HepG2 (cell line): ENCODE data around the gene RASA1. TPM values are rescaled to one million over a fixed set of nuclear protein-coding genes. Genes with fewer than 3 reads are reported as not detected.

Source experiments
- ATAC-seq: fragments of 200-7000 bp; cut with Tn5 transposase; 3 replicates; pipeline ENCODE4 v1.9.1; 2020; ENCODE audit warnings: mild to moderate bottlenecking, moderate library complexity
- BruUV-seq: library from RNA; stranded (reverse); fragments of 400-500 nt; replicated peaks from 2 replicates; lab custom pipeline; 2021; lab: Mats Ljungman, UMichigan
- CTCF ChIA-PET: fragments of 300-600 bp; formaldehyde crosslinking; extraction: SDS; loops from one replicate; lab custom pipeline; 2021; ENCODE audit warnings: low total read pairs, inconsistent platforms, low intra/inter-chr PET ratio; lab: Yijun Ruan, JAX
- POLR2A ChIA-PET: fragments of 350-600 bp; sonication (Branson Sonifier 250); formaldehyde crosslinking; loops from one replicate; lab custom pipeline; 2020; ENCODE audit warnings: antibody characterized with exemption, inconsistent platforms; lab: Yijun Ruan, JAX
- DNase-seq: peaks from one replicate; pipeline ENCODE4 v3.0.0-alpha.2; 2015; ENCODE audit warnings: low spot score
- FAIRE-seq: peaks from 3 replicates; lab custom pipeline; 2011; peaks lifted over from hg19 to GRCh38; lab: Jason Lieb, UNC
- H2AFZ ChIP-seq: one replicate; pipeline ENCODE4 v1.6.1; 2011; ENCODE audit warnings: low read length, inconsistent platforms
- H3K27ac ChIP-seq: fragments of 300-600 bp; 3 replicates; pipeline ENCODE4 v1.8.0; 2011; ENCODE audit warnings: mixed run types, mild to moderate bottlenecking, mixed read lengths, low read length, inconsistent platforms; ENCODE audit not compliant: insufficient read depth; ENCODE audit errors: extremely low read length
- H3K27me3 ChIP-seq, 2 experiments: fragments of 200-600 bp in 1 of 2; 2 replicates in 1 of 2; 3 replicates in 1 of 2; pipeline versions ENCODE4 v1.6.0 to v1.8.0; 2011; ENCODE audit warnings: low read length in 2 of 2, mild to moderate bottlenecking in 2 of 2, moderate library complexity in 2 of 2, inconsistent platforms in 1 of 2; ENCODE audit not compliant: insufficient read depth in 2 of 2, control insufficient read depth in 1 of 2
- H3K36me3 ChIP-seq, 2 experiments: fragments of 200-600 bp in 1 of 2; replicated peaks in 1 of 2; 2 replicates in 1 of 2; 3 replicates in 1 of 2; pipeline versions ENCODE4 v1.5.1 to v1.8.0; 2011; ENCODE audit warnings: low read length in 2 of 2, inconsistent platforms in 1 of 2; ENCODE audit not compliant: insufficient read depth in 2 of 2, control insufficient read depth in 1 of 2
- H3K4me1 ChIP-seq: 2 replicates; pipeline ENCODE4 v1.5.1; 2012; ENCODE audit warnings: low read length, inconsistent platforms; ENCODE audit not compliant: insufficient read depth
- H3K4me2 ChIP-seq: 2 replicates; pipeline ENCODE4 v1.6.0; 2011; ENCODE audit warnings: low read depth, low read length, inconsistent platforms
- H3K4me3 ChIP-seq, 3 experiments: fragments of 200-600 bp in 1 of 3; sonication (generic), shearing (Covaris generic) in 1 of 3; replicated peaks in 1 of 3; 2 replicates each; pipeline ENCODE4 v1.5.1; 2011 to 2016; ENCODE audit warnings: low read length in 3 of 3, inconsistent platforms in 2 of 3, low read depth in 2 of 3, mild to moderate bottlenecking in 2 of 3, control low read depth in 1 of 3, mixed read lengths in 1 of 3; ENCODE audit not compliant: insufficient read depth in 1 of 3
- H3K79me2 ChIP-seq: one replicate; pipeline ENCODE4 v1.6.1; 2011; ENCODE audit warnings: low read length, inconsistent platforms; ENCODE audit not compliant: insufficient read depth
- H3K9ac ChIP-seq: 2 replicates; pipeline ENCODE4 v1.6.0; 2011; ENCODE audit warnings: mild to moderate bottlenecking, low read depth, low read length, inconsistent platforms; ENCODE audit not compliant: insufficient read depth
- H3K9me3 ChIP-seq: 2 replicates; pipeline ENCODE4 v1.5.1; 2012; ENCODE audit warnings: mild to moderate bottlenecking, low read length
- H4K20me1 ChIP-seq: 2 replicates; pipeline ENCODE4 v1.6.0; 2011; ENCODE audit warnings: inconsistent platforms, mild to moderate bottlenecking, low read length, moderate library complexity; ENCODE audit not compliant: insufficient read depth
- AGO1 ChIP-seq: fragments of 200-400 bp; formaldehyde crosslinking; IDR thresholded peaks from 2 replicates; pipeline ENCODE4 v1.6.1; 2017; ENCODE audit warnings: mild to moderate bottlenecking, low read depth, low read length, moderate library complexity; ENCODE audit not compliant: poor library complexity, severe bottlenecking
- CEBPB ChIP-seq: IDR thresholded peaks from 2 replicates; pipeline ENCODE4 v1.6.1; 2011; ENCODE audit warnings: low read depth, low read length, improper control_type of control experiment, borderline replicate concordance
- ISL2 ChIP-seq: sonication (generic); formaldehyde crosslinking; IDR thresholded peaks from 2 replicates; pipeline ENCODE4 v1.5.0; 2020; ENCODE audit warnings: missing genetic modification reagents
- NFYC ChIP-seq: IDR thresholded peaks from 2 replicates; pipeline ENCODE4 v1.6.1; 2016; ENCODE audit warnings: missing genetic modification reagents, missing compliant biosample characterization
- PCBP1 ChIP-seq: fragments of 200-400 bp; formaldehyde crosslinking; IDR thresholded peaks from 2 replicates; pipeline ENCODE4 v1.6.1; 2017; ENCODE audit warnings: mild to moderate bottlenecking, low read depth, low read length, borderline replicate concordance
- RFX1 ChIP-seq: fragments of 450-650 bp; IDR thresholded peaks from 2 replicates; pipeline ENCODE4 v1.6.1; 2017
- ZBTB49 ChIP-seq: sonication (generic); formaldehyde crosslinking; IDR thresholded peaks from 2 replicates; pipeline ENCODE4 v1.4.0; 2020; ENCODE audit warnings: missing genetic modification reagents, borderline replicate concordance
- ZFX ChIP-seq: sonication (generic); formaldehyde crosslinking; IDR thresholded peaks from 2 replicates; pipeline ENCODE4 v1.4.0; 2020; ENCODE audit warnings: mild to moderate bottlenecking, low read depth, missing genetic modification reagents, moderate library complexity
- ZNF124 ChIP-seq: sonication (generic); formaldehyde crosslinking; IDR thresholded peaks from 2 replicates; pipeline ENCODE4 v1.4.0; 2020; ENCODE audit warnings: missing genetic modification reagents
- ZNF143 ChIP-seq: sonication (generic); formaldehyde crosslinking; IDR thresholded peaks from 2 replicates; pipeline ENCODE4 v1.4.0; 2020; ENCODE audit warnings: missing genetic modification reagents
- ZNF343 ChIP-seq: sonication (generic); formaldehyde crosslinking; IDR thresholded peaks from 2 replicates; pipeline ENCODE4 v1.4.0; 2020; ENCODE audit warnings: mild to moderate bottlenecking, missing genetic modification reagents
- ZNF678 ChIP-seq: sonication (generic); formaldehyde crosslinking; IDR thresholded peaks from 2 replicates; pipeline ENCODE4 v1.4.0; 2020; ENCODE audit warnings: mild to moderate bottlenecking, missing genetic modification reagents
- ZSCAN29 ChIP-seq: sonication (generic); formaldehyde crosslinking; conservative IDR thresholded peaks from 2 replicates; pipeline ENCODE4 v1.4.0; 2020; ENCODE audit warnings: mild to moderate bottlenecking, missing genetic modification reagents
- ZSCAN30 ChIP-seq: sonication (generic); formaldehyde crosslinking; IDR thresholded peaks from 2 replicates; pipeline ENCODE4 v1.5.0; 2020; ENCODE audit warnings: mild to moderate bottlenecking, missing genetic modification reagents
- WGBS: methylation state at CpG from one replicate; pipeline ENCODE4 v1.1.6; 2017; ENCODE audit warnings: low lambda C conversion rate; 5-methylcytosine and 5-hydroxymethylcytosine counted together
- in situ Hi-C: cut with HindIII; loops from 2 replicates; pipeline ENCODE4 v1.10.0; 2017; ENCODE audit warnings: low pct_unique_long_range_greater_than_20kb; ENCODE audit not compliant: extremely low pct_ligation_motif_present
- intact Hi-C: fragments of 100-400 bp; cut with micrococcal nuclease; formaldehyde crosslinking; loops from one replicate; pipeline ENCODE4 v1.10.0; 2022; ENCODE audit not compliant: unreplicated experiment
- polyA plus RNA-seq, 8 experiments: library from polyadenylated mRNA; depleted of rRNA in 3 of 8; stranded (reverse) in 7 of 8; unstranded in 1 of 8; fragments of >200 nt; fragmentation: Illumina TruSeq in 4 of 8; extraction: Trizol in 4 of 8; gene quantifications; 2 replicates each; pipeline versions ENCODE4 v1.2.1 to v1.2.3, GENCODE V29; 2011 to 2016; ENCODE audit warnings: low read depth in 4 of 8, missing spikeins in 1 of 8, mixed read lengths in 1 of 8; ENCODE audit not compliant: insufficient read depth in 1 of 8
- total RNA-seq, 5 experiments: library from RNA; depleted of rRNA; stranded (reverse); fragments of >200 nt; fragmentation: Illumina TruSeq; extraction: Trizol; gene quantifications; 2 replicates each; pipeline ENCODE4 v1.2.3, GENCODE V29; 2016; ENCODE audit warnings: low read depth in 1 of 5
- TF ChIP-seq, protein P1 (sequence below): sonication (generic); formaldehyde crosslinking; IDR thresholded peaks from 2 replicates; pipeline ENCODE4 v1.4.0; 2020; ENCODE audit warnings: missing genetic modification reagents, mild to moderate bottlenecking, borderline replicate concordance

RASA1 gene
- total and polyA plus RNA-seq, 2 of the 13 experiments (the other 11 are each of a cell fraction or from before 2014, with no cell fraction given): 19.5 to 20.5 TPM

DNA sequence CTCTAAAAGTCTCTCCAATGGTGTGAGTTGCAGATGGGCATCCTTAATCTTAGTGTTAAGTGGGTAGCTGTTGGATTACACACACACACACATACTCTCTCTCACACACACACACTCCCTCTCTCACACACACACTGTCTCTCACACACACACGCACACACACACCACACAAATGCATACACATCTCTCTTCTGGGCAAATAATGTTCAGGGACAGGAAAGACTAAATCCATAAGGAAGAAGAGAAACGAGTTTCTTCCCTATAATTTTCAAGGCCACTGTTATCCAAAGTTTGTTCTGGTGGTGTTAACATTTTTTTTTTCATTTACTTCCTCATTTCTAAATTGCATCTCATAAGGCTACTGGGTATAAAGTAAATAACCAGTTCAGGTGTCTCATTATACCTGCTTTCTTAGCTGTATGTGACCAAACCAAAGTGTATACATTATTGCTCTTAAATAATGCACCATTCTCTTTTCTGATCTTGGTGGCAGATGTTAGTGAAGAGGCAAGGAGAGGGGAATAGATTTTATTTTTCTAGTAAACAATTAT lies 167.5 kb downstream of the RASA1 start (continued):
- TF ChIP-seq ZNF143 (CRISPR knock-in tag): no peak
- no peak for TF ChIP-seq ZSCAN30 (CRISPR knock-in tag)
- no peak for TF ChIP-seq ZNF343 (CRISPR knock-in tag)
- TF ChIP-seq ZFX (CRISPR knock-in tag): no peak
- no peak for TF ChIP-seq NFYC (CRISPR knock-in tag)
- TF ChIP-seq, protein P1, sequence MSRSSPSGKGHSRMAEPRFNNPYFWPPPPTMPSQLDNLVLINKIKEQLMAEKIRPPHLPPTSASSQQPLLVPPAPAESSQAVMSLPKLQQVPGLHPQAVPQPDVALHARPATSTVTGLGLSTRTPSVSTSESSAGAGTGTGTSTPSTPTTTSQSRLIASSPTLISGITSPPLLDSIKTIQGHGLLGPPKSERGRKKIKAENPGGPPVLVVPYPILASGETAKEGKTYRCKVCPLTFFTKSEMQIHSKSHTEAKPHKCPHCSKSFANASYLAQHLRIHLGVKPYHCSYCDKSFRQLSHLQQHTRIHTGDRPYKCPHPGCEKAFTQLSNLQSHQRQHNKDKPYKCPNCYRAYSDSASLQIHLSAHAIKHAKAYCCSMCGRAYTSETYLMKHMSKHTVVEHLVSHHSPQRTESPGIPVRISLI (CRISPR knock-in tag): no peak
- no peak for TF ChIP-seq ZSCAN29 (CRISPR knock-in tag)
- no peak for TF ChIP-seq ZBTB49
- TF ChIP-seq ISL2 (CRISPR knock-in tag): no peak
- TF ChIP-seq PCBP1: no peak
- TF ChIP-seq ZNF124 (CRISPR knock-in tag): no peak

DNA sequence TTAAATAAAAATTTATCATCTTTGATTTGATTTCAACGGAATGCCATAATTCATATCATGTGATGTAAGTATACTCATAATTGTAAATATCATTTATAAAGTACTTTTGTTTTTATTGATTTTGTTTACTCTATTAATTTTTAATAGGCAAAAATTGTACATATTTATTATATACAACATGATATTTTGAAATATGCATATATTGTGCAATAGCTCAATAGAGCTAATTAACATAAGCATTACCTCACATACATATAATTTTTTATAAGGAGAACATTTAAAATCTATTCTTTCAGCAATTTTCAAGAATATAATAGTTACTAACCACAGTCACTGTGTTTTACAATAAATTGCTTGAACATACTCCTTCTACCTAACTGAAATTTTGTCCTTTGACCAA lies 170.0 kb downstream of the RASA1 start:
- Histone ChIP-seq H4K20me1 (no peaks in the 10 kb centered on the region), H3K9me3 (no peaks in the 10 kb centered on the region), H3K27me3 (no peaks in the 10 kb centered on the region), H3K9ac (no peak overlapping the region), H3K4me1 (no peaks in the 10 kb centered on the region), H3K79me2 (no peaks in the 10 kb centered on the region), H2AFZ (no peak overlapping the region), H3K27ac (no peak overlapping the region), H3K4me2 (no peak overlapping the region), H3K4me3 (no peak overlapping the region), H3K36me3 (no peaks in the 10 kb centered on the region)
- WGBS: 0% methylated on average over 1 of the region's 1 CpG
- in situ Hi-C loops (no loop called here), intact Hi-C loops (no loop called here)
- ChIA-PET POLR2A (no interaction called here), CTCF (no interaction called here)
- peak; percentile 43; the same call in 1 of the 2 replicates for TF ChIP-seq CEBPB
- TF ChIP-seq AGO1: no peak
- no peak for TF ChIP-seq ZNF678 (CRISPR knock-in tag)
- no peak for TF ChIP-seq RFX1
- no peak for FAIRE-seq
- ATAC-seq: no peak
- DNase-seq: no peak
- no TSS peak for BruUV-seq
